Large intestine (tissue), 3 donors: ENCODE results near the gene RALGDS. TPM values are rescaled to one million over a fixed set of nuclear protein-coding genes. Genes with fewer than 3 reads are reported as not detected.
"Not testable (repeated sequence)": the region's sequence is repeated elsewhere in the genome, so short reads cannot be mapped to it uniquely, and the experiment has no call there.

Experiments used
- DNase-seq, 2 donors: peaks; one replicate each; pipeline versions ENCODE4 v3.0.0 to v3.0.0-alpha.2; 2013
- H3K27ac ChIP-seq: one replicate; pipeline ENCODE4 v1.5.1; 2013; ENCODE audit warnings: low read length
- H3K27me3 ChIP-seq: 2 replicates; pipeline ENCODE4 v1.6.1; 2013; ENCODE audit warnings: low read length; ENCODE audit not compliant: control insufficient read depth, insufficient read depth
- H3K36me3 ChIP-seq: 2 replicates; pipeline ENCODE4 v1.6.1; 2013; ENCODE audit warnings: low read length; ENCODE audit not compliant: control insufficient read depth, insufficient read depth
- H3K4me1 ChIP-seq: one replicate; pipeline ENCODE4 v1.6.1; 2013; ENCODE audit warnings: low read length; ENCODE audit not compliant: control insufficient read depth, insufficient read depth
- H3K4me3 ChIP-seq: one replicate; pipeline ENCODE4 v1.5.1; 2013; ENCODE audit warnings: low read length
- H3K9me3 ChIP-seq: one replicate; pipeline ENCODE4 v1.6.1; 2013; ENCODE audit warnings: mild to moderate bottlenecking, low read depth, low read length, moderate library complexity; ENCODE audit not compliant: control insufficient read depth
- WGBS: methylation state at CpG from one replicate; pipeline ENCODE4 v1.1.5; 2013; ENCODE audit warnings: low lambda C conversion rate; ENCODE audit not compliant: insufficient coverage; 5-methylcytosine and 5-hydroxymethylcytosine counted together
- polyA plus RNA-seq: library from polyadenylated mRNA; unstranded; fragments of 120-200 nt; gene quantifications from one replicate; pipeline ENCODE4 v1.2.1, GENCODE V29; 2013

Gene RALGDS
- polyA plus RNA-seq, 1 donor, result 43.8 TPM

- Histone ChIP-seq H3K27ac (no peak overlapping the region), H3K27me3 (no peaks in the 10 kb centered on the region), H3K9me3 (no peaks in the 10 kb centered on the region), H3K36me3 (peaks cover 23% of the 10 kb centered on the region), H3K4me1 (peaks cover 26% of the 10 kb centered on the region), H3K4me3 (no peak overlapping the region)
- no CpG with 5 or more reads among the region's 14 CpGs for WGBS
- no peak for DNase-seq
These were observed 57.4 kb downstream of the RALGDS start for GRCh38 chr9:133063500-133064231.

DNA sequence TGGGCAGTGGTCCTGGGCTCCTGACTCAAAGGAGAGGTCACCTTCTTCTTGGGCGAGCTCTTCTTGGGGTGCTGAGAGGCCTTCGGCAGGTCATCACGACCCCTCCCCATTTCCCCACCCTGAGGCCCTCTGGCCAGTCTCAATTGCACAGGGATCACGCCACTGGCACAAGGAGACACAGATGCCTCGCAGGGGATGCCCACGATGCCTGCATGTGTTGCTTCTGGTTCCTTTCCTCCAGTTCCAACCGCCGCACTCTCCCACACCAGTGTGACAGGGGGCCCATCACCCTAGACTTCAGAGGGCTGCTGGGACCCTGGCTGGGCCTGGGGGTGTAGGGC, 57.9 kb downstream of the RALGDS start:
- DNase-seq, result no peak
- WGBS, result no CpG with 5 or more reads among the region's 8 CpGs
- H3K9me3 ChIP-seq, result no peaks in the 10 kb centered on the region
- H3K27ac ChIP-seq, result no peak overlapping the region
- H3K36me3 ChIP-seq, result peaks cover 24% of the 10 kb centered on the region
- H3K27me3 ChIP-seq, result no peaks in the 10 kb centered on the region
- no peak overlapping the region for H3K4me3 ChIP-seq
- peaks cover 31% of the 10 kb centered on the region for H3K4me1 ChIP-seq

DNA sequence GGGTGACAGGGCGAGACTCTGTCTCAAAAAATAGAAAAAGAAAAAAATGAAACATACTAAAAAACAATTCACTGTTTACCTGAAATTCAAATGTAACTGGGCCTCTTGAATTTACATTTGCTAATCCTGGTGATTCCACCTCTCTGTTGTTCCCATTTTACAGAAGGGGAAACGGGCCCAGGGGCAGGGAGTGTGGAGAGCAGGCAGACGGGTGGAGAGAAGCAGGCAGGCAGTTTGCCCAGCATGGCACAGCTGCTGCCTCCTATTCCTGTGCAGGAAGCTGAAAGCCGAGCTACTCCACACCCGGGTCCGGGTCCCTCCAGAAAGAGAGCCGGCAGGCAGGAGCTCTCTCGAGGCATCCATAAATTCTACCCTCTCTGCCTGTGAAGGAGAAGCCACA, 58.5 kb downstream of the RALGDS start:
- H3K9me3 ChIP-seq, H3K27me3 ChIP-seq, DNase-seq, H3K4me3 ChIP-seq, H3K27ac ChIP-seq: not testable (repeated sequence)
- Histone ChIP-seq H3K4me1 (peaks cover 32% of the 10 kb centered on the region), H3K36me3 (peaks cover 26% of the 10 kb centered on the region)
- WGBS, result no CpG with 5 or more reads among the region's 8 CpGs

DNA sequence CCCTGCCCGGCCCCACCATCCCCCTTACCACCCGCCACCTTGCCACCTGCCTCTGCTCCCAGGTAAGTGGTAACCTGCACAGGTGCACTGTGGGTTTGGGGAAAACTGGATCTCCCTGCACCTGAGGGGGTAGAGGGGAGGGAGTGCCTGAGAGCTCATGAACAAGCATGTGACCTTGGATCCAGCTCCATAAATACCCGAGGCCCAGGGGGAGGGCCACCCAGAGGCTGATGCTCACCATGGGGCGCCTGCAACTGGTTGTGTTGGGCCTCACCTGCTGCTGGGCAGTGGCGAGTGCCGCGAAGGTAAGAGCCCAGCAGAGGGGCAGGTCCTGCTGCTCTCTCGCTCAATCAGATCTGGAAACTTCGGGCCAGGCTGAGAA, 59.3 kb downstream of the RALGDS start, which contains the start of gene CEL:
TSS of gene CEL (plus strand) at position 218 of the 382 bp plus-strand sequence. CDS start at position 240, 22 bp downstream.
- not testable (repeated sequence) for H3K4me3 ChIP-seq, H3K27me3 ChIP-seq, H3K9me3 ChIP-seq
- peaks cover 30% of the 10 kb centered on the region for H3K36me3 ChIP-seq
- peak; percentile 70 to 90 for DNase-seq
- peak within 1 kb of the TSS; percentile 96 for H3K27ac ChIP-seq
- peaks cover 32% of the 10 kb centered on the region for H3K4me1 ChIP-seq
- no CpG with 5 or more reads among the region's 9 CpGs for WGBS

GRCh38 chr9:133061019-133061763, 59.8 kb downstream of the RALGDS start:
- Histone ChIP-seq H3K36me3 (peaks cover 31% of the 10 kb centered on the region), H3K4me1 (peaks cover 32% of the 10 kb centered on the region), H3K27ac (peak overlapping the region; percentile 96)
- H3K27me3 ChIP-seq, H3K9me3 ChIP-seq, H3K4me3 ChIP-seq: not testable (repeated sequence)
- peak; percentile 47 to 73 for DNase-seq
- 34% methylated on average over 3 of the region's 14 CpGs for WGBS

DNA sequence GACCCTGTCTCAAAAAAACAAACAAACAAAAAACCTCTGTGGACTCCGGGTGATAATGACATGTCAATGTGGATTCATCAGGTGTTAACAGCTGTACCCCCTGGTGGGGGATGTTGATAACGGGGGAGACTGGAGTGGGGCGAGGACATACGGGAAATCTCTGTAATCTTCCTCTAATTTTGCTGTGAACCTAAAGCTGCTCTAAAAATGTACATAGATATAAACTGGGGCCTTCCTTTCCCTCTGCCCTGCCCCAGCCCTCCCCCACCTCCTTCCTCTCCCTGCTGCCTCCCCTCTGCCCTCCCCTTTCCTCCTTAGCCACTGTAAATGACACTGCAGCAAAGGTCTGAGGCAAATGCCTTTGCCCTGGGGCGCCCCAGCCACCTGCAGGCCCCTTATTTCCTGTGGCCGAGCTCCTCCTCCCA, 60.6 kb downstream of the RALGDS start:
- H3K4me1 ChIP-seq, result peaks cover 32% of the 10 kb centered on the region
- peak; percentile 50 to 72 for DNase-seq
- H3K9me3 ChIP-seq, result no peaks in the 10 kb centered on the region
- WGBS, result no CpG with 5 or more reads among the region's 6 CpGs
- H3K36me3 ChIP-seq, result peaks cover 34% of the 10 kb centered on the region
- peak overlapping the region; percentile 93 for H3K27ac ChIP-seq
- H3K27me3 ChIP-seq, result no peaks in the 10 kb centered on the region
- no peak overlapping the region for H3K4me3 ChIP-seq

DNA sequence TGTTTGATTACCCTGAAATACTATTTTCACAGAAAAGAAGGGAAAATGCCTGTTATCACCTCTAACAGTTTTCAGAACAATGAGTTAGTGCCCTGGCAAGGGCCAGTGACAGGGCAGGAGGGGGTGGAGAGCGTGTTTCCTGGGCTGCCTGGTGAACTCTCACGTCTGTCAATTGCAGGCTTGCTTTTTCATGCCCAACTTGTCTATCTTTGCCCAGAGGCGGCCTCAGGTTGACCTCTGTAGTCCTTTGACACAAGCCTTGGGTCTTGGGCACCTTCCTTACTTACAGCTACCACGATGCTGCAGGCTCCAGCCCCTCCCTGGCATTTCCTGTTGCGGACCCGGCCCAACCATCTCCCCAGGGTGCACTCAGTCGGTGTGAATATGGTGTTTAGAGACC, 61.4 kb downstream of the RALGDS start:
- no peak for DNase-seq
- Histone ChIP-seq H3K27me3 (no peaks in the 10 kb centered on the region), H3K4me3 (no peak overlapping the region), H3K9me3 (no peaks in the 10 kb centered on the region), H3K27ac (peak overlapping the region; percentile 93), H3K4me1 (peaks cover 32% of the 10 kb centered on the region), H3K36me3 (peaks cover 37% of the 10 kb centered on the region)
- no CpG with 5 or more reads among the region's 7 CpGs for WGBS

- no peaks in the 10 kb centered on the region for H3K9me3 ChIP-seq
- H3K4me3 ChIP-seq, result no peak overlapping the region
- WGBS, result no CpG with 5 or more reads among the region's 12 CpGs
- H3K4me1 ChIP-seq, result peaks cover 32% of the 10 kb centered on the region
- H3K27me3 ChIP-seq, result no peaks in the 10 kb centered on the region
- peaks cover 45% of the 10 kb centered on the region for H3K36me3 ChIP-seq
- no peak for DNase-seq
- peak overlapping the region; percentile 93 for H3K27ac ChIP-seq
These were observed 62.3 kb downstream of the RALGDS start for GRCh38 chr9:133058550-133059320.

- no peak for DNase-seq
- WGBS, result no CpG with 5 or more reads among the region's 7 CpGs
- Histone ChIP-seq H3K27ac (no peak overlapping the region), H3K4me1 (peaks cover 32% of the 10 kb centered on the region), H3K4me3 (no peak overlapping the region), H3K36me3 (peaks cover 52% of the 10 kb centered on the region), H3K9me3 (no peaks in the 10 kb centered on the region), H3K27me3 (no peaks in the 10 kb centered on the region)
These were observed 63.0 kb downstream of the RALGDS start for GRCh38 chr9:133058071-133058470.

DNA sequence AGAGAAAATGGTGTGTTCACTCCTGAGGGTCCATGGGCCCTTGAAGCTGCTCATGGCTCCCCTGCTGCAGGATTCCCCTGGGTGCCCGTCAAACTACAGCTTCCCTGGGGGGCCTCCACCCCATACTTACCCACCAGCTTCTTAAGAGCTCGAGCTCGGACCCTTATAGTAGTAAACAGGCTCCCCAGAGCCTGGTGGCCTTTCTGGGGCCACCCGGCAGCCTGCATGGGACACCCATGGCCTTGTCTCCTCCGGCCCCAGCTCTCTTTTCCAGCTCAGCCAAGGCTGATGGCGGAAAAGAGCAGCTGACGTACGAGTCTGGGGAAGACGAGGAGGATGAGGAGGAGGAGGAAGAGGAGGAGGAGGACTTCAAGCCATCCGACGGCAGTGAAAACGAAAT, 63.5 kb downstream of the RALGDS start:
- no peak overlapping the region for H3K4me3 ChIP-seq
- H3K27ac ChIP-seq, result no peak overlapping the region
- WGBS, result no CpG with 5 or more reads among the region's 12 CpGs
- DNase-seq, result no peak
- H3K36me3 ChIP-seq, result peaks cover 56% of the 10 kb centered on the region
- peaks cover 30% of the 10 kb centered on the region for H3K4me1 ChIP-seq
- H3K27me3 ChIP-seq, result no peaks in the 10 kb centered on the region
- no peaks in the 10 kb centered on the region for H3K9me3 ChIP-seq
